Prostate gland (tissue), 2 donors: ENCODE data around the gene MUC2.

ENCODE experiments used
- POLR2AphosphoS5 ChIP-seq: sonication (generic); formaldehyde crosslinking; IDR thresholded peaks from one replicate; pipeline ENCODE4 v1.6.1; 2017; ENCODE audit warnings: antibody characterized with exemption
- TF ChIP-seq, protein P1 (sequence below), 4 experiments: fragments of 200-600 bp in 2 of 4; fragments of 450-650 bp in 2 of 4; sonication (generic) in 2 of 4; IDR thresholded peaks; 1 replicate in 3 of 4; 2 replicates in 1 of 4; pipeline ENCODE4 v1.5.1; 2016 to 2019; ENCODE audit warnings: antibody characterized with exemption in 4 of 4, mild to moderate bottlenecking in 2 of 4, moderate library complexity in 2 of 4

DNA sequence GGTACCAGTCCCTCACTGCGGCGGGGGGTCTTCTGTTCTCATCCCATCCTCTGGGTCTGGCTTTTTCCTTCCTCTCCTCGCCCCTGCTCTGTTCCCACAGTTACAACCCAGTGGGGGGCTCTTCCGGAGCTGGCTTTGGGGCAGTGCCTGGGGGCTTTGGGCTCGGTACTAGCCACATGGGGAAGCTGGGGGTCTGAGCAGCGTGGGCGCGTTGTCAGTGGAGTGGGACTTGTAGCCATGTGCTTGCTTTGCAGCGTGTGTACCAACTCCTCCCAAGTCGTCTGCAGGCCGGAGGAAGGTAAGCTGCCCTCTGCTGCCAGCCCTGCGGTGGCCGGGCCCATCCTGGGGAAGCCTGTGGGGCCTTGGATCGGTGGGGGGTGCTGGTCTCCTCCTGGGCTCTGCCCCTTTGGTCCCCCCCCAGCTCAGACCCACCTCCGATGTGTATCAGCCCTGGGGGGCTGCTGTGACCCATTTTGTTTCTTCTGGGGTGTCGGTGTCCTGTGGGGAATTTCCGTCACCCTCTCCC is 17.5 kb downstream of the MUC2 start:
- TF ChIP-seq, protein P1, sequence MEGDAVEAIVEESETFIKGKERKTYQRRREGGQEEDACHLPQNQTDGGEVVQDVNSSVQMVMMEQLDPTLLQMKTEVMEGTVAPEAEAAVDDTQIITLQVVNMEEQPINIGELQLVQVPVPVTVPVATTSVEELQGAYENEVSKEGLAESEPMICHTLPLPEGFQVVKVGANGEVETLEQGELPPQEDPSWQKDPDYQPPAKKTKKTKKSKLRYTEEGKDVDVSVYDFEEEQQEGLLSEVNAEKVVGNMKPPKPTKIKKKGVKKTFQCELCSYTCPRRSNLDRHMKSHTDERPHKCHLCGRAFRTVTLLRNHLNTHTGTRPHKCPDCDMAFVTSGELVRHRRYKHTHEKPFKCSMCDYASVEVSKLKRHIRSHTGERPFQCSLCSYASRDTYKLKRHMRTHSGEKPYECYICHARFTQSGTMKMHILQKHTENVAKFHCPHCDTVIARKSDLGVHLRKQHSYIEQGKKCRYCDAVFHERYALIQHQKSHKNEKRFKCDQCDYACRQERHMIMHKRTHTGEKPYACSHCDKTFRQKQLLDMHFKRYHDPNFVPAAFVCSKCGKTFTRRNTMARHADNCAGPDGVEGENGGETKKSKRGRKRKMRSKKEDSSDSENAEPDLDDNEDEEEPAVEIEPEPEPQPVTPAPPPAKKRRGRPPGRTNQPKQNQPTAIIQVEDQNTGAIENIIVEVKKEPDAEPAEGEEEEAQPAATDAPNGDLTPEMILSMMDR (IDR thresholded peaks at IDR 0.05), result no peak
- no peak for TF ChIP-seq POLR2AphosphoS5
